PFSK-1 (cell line): Measurements from ENCODE around the gene CHMP2B.

ENCODE experiments used
- FOXP2 ChIP-seq: optimal IDR thresholded peaks from 2 replicates; pipeline ENCODE3; 2011; ENCODE audit warnings: borderline replicate concordance, control low read depth, inconsistent platforms; ENCODE audit not compliant: insufficient read depth; ENCODE audit errors: extremely low read length, extremely low read depth
- POLR2AphosphoS5 ChIP-seq: IDR thresholded peaks from 2 replicates; pipeline ENCODE4 v1.6.1; 2012; ENCODE audit warnings: low read depth, mild to moderate bottlenecking, control low read depth, low read length, moderate library complexity
- REST ChIP-seq, 2 experiments: IDR thresholded peaks; 2 replicates each; pipeline versions ENCODE4 v1.6.1 to v1.8.0; 2011 to 2012; ENCODE audit warnings: low read depth in 2 of 2, low read length in 2 of 2, control low read depth in 1 of 2, inconsistent platforms in 1 of 2, mild to moderate bottlenecking in 1 of 2, moderate library complexity in 1 of 2; ENCODE audit not compliant: insufficient read depth in 1 of 2
- SIN3A ChIP-seq: IDR thresholded peaks from 2 replicates; pipeline ENCODE4 v1.6.1; 2012; ENCODE audit warnings: mild to moderate bottlenecking, low read length, moderate library complexity, borderline replicate concordance; ENCODE audit not compliant: insufficient read depth
- TAF1 ChIP-seq: IDR thresholded peaks from 2 replicates; pipeline ENCODE4 v1.6.1; 2012; ENCODE audit warnings: low read length, control low read depth, borderline replicate concordance; ENCODE audit not compliant: insufficient read depth

DNA sequence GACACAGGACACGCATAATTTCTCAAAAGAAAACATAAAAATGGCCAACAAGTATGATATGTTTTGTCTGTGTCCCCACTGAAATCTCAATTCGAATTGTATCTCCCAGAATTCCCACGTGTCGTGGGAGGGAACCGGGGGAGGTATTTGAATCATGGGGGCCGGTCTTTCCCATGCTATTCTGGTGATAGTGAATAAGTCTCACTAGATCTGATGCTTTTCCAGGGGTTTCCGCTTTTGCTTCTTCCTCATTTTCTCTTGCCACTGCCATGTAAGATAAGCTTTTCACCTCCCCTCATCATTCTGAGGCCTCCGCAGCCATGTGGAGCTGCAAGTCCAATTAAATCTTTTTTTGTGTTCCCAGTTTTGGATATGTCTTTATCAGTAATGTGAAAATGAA, 61.3 kb downstream of the CHMP2B start:
- TF ChIP-seq REST (IDR thresholded peaks at IDR 0.05; ENCODE audit: insufficient read depth in 1 of 2, low read depth in 2 of 2, low read length in 2 of 2) (no peak), POLR2AphosphoS5 (no peak), TAF1 (no peak), SIN3A (no peak), FOXP2 (no peak)
